ENCODE results near the gene SMARCC1.

DNA sequence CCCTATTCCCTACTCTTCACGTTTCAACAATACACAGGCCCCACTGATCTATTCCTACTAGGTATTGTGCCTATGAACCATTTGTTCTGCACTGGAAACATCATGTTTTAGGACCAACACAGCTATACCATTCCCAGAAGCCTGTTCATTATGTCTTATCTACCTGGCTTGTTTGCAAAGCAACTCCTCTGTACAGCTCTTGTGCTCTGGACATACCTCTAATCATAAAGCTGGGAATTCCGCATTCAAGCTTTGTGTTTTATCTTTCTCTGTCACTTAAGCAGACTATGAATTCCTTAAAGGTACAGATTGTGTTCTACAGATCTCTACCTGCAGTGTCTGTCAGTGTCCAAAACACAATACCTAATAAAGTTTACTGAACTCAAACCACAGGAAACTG lies 115.6 kb downstream of the SMARCC1 start:
- TF ChIP-seq, protein P1, sequence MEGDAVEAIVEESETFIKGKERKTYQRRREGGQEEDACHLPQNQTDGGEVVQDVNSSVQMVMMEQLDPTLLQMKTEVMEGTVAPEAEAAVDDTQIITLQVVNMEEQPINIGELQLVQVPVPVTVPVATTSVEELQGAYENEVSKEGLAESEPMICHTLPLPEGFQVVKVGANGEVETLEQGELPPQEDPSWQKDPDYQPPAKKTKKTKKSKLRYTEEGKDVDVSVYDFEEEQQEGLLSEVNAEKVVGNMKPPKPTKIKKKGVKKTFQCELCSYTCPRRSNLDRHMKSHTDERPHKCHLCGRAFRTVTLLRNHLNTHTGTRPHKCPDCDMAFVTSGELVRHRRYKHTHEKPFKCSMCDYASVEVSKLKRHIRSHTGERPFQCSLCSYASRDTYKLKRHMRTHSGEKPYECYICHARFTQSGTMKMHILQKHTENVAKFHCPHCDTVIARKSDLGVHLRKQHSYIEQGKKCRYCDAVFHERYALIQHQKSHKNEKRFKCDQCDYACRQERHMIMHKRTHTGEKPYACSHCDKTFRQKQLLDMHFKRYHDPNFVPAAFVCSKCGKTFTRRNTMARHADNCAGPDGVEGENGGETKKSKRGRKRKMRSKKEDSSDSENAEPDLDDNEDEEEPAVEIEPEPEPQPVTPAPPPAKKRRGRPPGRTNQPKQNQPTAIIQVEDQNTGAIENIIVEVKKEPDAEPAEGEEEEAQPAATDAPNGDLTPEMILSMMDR (IDR thresholded peaks at IDR 0.05; ENCODE audit: insufficient read depth, low read length, poor library complexity, severe bottlenecking): no peak
- no peak for TF ChIP-seq EZH2phosphoT487 (conservative IDR thresholded peaks at IDR 0.05; ENCODE audit: low read length)
